ENCODE data around the gene IFIT3.

The IFIT3 gene

DNA sequence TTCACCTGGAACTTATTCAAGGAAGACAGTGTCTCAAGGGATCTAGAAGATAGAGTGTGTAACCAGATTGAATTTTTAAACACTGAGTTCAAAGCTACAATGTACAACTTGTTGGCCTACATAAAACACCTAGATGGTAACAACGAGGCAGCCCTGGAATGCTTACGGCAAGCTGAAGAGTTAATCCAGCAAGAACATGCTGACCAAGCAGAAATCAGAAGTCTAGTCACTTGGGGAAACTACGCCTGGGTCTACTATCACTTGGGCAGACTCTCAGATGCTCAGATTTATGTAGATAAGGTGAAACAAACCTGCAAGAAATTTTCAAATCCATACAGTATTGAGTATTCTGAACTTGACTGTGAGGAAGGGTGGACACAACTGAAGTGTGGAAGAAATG, 10.9 kb downstream of the IFIT3 start:
- DNase-seq, result no peak
- Histone ChIP-seq H3K9me3 (replicated peaks; ENCODE audit: insufficient read depth, low read length) (no peaks in the 10 kb centered on the region), H3K79me2 (ENCODE audit: low read length) (no peaks in the 10 kb centered on the region), H3K4me2 (ENCODE audit: low read depth, low read length) (no peak overlapping the region), H3K9me2 (replicated peaks; ENCODE audit: insufficient read depth, low read length) (no peaks in the 10 kb centered on the region), H3K4me3 (ENCODE audit: low read length) (no peak overlapping the region), H3K9ac (ENCODE audit: low read length) (no peak overlapping the region), H3K36me3 (replicated peaks; ENCODE audit: insufficient read depth, low read length) (no peaks in the 10 kb centered on the region), H3F3A (ENCODE audit: insufficient read depth, low read length) (peaks cover 6% of the 10 kb centered on the region), H3K27me3 (replicated peaks; ENCODE audit: insufficient read depth, low read length) (no peaks in the 10 kb centered on the region), H4K20me1 (ENCODE audit: insufficient read depth, low read length) (no peaks in the 10 kb centered on the region), H2AFZ (ENCODE audit: low read length) (no peak overlapping the region), H3K27ac (ENCODE audit: low read length) (no peak overlapping the region), H3K4me1 (ENCODE audit: low read length) (peaks cover 11% of the 10 kb centered on the region)
- TF ChIP-seq EZH2 (optimal IDR thresholded peaks at IDR 0.05; ENCODE audit: low read depth, low read length), result no peak

DNA sequence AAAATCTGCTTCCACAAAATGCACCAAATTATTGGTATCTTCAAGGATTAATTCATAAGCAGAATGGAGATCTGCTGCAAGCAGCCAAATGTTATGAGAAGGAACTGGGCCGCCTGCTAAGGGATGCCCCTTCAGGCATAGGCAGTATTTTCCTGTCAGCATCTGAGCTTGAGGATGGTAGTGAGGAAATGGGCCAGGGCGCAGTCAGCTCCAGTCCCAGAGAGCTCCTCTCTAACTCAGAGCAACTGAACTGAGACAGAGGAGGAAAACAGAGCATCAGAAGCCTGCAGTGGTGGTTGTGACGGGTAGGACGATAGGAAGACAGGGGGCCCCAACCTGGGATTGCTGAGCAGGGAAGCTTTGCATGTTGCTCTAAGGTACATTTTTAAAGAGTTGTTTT, 12.1 kb downstream of the IFIT3 start:
- Histone ChIP-seq H3K4me2 (ENCODE audit: low read depth, low read length) (no peak overlapping the region), H3K4me3 (ENCODE audit: low read length) (no peak overlapping the region), H3F3A (ENCODE audit: insufficient read depth, low read length) (no peaks in the 10 kb centered on the region), H3K27me3 (replicated peaks; ENCODE audit: insufficient read depth, low read length) (no peaks in the 10 kb centered on the region), H2AFZ (ENCODE audit: low read length) (no peak overlapping the region), H3K9me2 (replicated peaks; ENCODE audit: insufficient read depth, low read length) (no peaks in the 10 kb centered on the region), H3K4me1 (ENCODE audit: low read length) (peaks cover 6% of the 10 kb centered on the region), H3K9me3 (replicated peaks; ENCODE audit: insufficient read depth, low read length) (no peaks in the 10 kb centered on the region), H3K36me3 (replicated peaks; ENCODE audit: insufficient read depth, low read length) (no peaks in the 10 kb centered on the region), H4K20me1 (ENCODE audit: insufficient read depth, low read length) (no peaks in the 10 kb centered on the region), H3K9ac (ENCODE audit: low read length) (no peak overlapping the region), H3K27ac (ENCODE audit: low read length) (no peak overlapping the region), H3K79me2 (ENCODE audit: low read length) (no peaks in the 10 kb centered on the region)
- no peak for TF ChIP-seq EZH2phosphoT487 (IDR thresholded peaks at IDR 0.05; ENCODE audit: low read length)
- no peak for TF ChIP-seq CTCF (IDR thresholded peaks at IDR 0.05; ENCODE audit: low read length)
- DNase-seq, result no peak

- Histone ChIP-seq H3K4me3 (ENCODE audit: low read length) (no peak overlapping the region), H3K9me3 (replicated peaks; ENCODE audit: insufficient read depth, low read length) (no peaks in the 10 kb centered on the region), H3K4me2 (ENCODE audit: low read depth, low read length) (no peak overlapping the region), H3K27me3 (replicated peaks; ENCODE audit: insufficient read depth, low read length) (no peaks in the 10 kb centered on the region), H2AFZ (ENCODE audit: low read length) (no peak overlapping the region), H3K79me2 (ENCODE audit: low read length) (no peaks in the 10 kb centered on the region), H3F3A (ENCODE audit: insufficient read depth, low read length) (no peaks in the 10 kb centered on the region), H3K9me2 (replicated peaks; ENCODE audit: insufficient read depth, low read length) (no peaks in the 10 kb centered on the region), H3K4me1 (ENCODE audit: low read length) (no peaks in the 10 kb centered on the region), H4K20me1 (ENCODE audit: insufficient read depth, low read length) (no peaks in the 10 kb centered on the region), H3K9ac (ENCODE audit: low read length) (no peak overlapping the region), H3K27ac (ENCODE audit: low read length) (no peak overlapping the region), H3K36me3 (replicated peaks; ENCODE audit: insufficient read depth, low read length) (no peaks in the 10 kb centered on the region)
- DNase-seq, result no peak
- TF ChIP-seq EZH2 (optimal IDR thresholded peaks at IDR 0.05; ENCODE audit: low read depth, low read length) (no peak), CTCF (IDR thresholded peaks at IDR 0.05; ENCODE audit: low read length) (no peak), EZH2phosphoT487 (IDR thresholded peaks at IDR 0.05; ENCODE audit: low read length) (no peak)
Observed at GRCh38 chr10:89341649-89342048, 13.9 kb downstream of the IFIT3 start.

DNA sequence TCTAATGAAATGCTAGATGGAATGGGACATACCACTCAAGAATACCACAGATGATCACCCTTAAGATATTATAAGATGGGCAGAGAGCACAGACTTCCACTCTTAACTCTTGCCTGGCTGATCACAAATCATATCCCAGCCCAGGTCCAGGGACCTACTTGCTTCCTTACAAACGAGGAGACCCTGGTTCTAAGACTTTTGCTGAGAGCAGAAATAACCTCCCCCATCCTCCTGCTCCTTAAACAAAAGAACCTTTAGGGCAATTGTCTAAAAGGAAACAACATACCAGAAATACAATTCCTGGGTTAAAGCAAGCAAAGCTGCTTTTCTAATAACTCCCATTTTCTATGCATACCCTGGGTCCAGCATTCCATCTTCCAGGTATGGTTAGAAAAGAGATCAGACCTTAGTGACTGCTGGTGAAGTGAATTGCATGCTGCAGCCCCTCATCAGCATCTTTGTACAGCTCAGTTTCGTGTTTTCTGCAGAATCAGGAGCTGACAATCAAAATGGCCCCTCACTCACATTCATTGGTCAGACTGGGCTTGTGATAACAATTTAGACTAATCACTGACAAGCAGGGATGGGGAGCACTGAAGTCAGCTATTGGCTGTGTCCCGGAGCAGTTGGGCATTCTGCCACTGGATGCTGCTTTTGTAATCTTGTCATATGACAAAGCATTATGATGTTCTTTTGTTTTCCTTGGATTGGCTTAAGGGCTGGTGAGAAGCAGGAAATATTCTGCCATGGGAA, 14.6 kb downstream of the IFIT3 start:
- Histone ChIP-seq H3F3A (ENCODE audit: insufficient read depth, low read length) (no peaks in the 10 kb centered on the region), H4K20me1 (ENCODE audit: insufficient read depth, low read length) (no peaks in the 10 kb centered on the region), H3K4me2 (ENCODE audit: low read depth, low read length) (no peak overlapping the region), H3K9me2 (replicated peaks; ENCODE audit: insufficient read depth, low read length) (no peaks in the 10 kb centered on the region), H3K9me3 (replicated peaks; ENCODE audit: insufficient read depth, low read length) (no peaks in the 10 kb centered on the region), H3K9ac (ENCODE audit: low read length) (no peak overlapping the region), H3K36me3 (replicated peaks; ENCODE audit: insufficient read depth, low read length) (no peaks in the 10 kb centered on the region), H3K79me2 (ENCODE audit: low read length) (no peaks in the 10 kb centered on the region), H3K4me3 (ENCODE audit: low read length) (no peak overlapping the region), H3K27ac (ENCODE audit: low read length) (no peak overlapping the region), H3K27me3 (replicated peaks; ENCODE audit: insufficient read depth, low read length) (no peaks in the 10 kb centered on the region), H3K4me1 (ENCODE audit: low read length) (no peaks in the 10 kb centered on the region), H2AFZ (ENCODE audit: low read length) (no peak overlapping the region)
- no peak for TF ChIP-seq CTCF (IDR thresholded peaks at IDR 0.05; ENCODE audit: low read length)
- no peak for TF ChIP-seq EZH2phosphoT487 (IDR thresholded peaks at IDR 0.05; ENCODE audit: low read length)
- DNase-seq, result no peak

Data from MM.1S (cell line).